Stimulated activated CD4-positive, alpha-beta T cell treated with anti-CD3 and anti-CD28 coated beads, TNF-alpha, amount 100 ng/mL, for 48 hours (primary cell): ENCODE measurements around the gene GPC3.
"Not testable (repeated sequence)": the region's sequence is repeated elsewhere in the genome, so short reads cannot be mapped to it uniquely, and the experiment has no call there.

Source experiments
- DNase-seq, 3 donors: peaks; one replicate each; pipeline ENCODE4 v3.0.0-alpha.2; 2020; ENCODE audit warnings: low read depth in 3 of 3

GPC3 gene

DNA sequence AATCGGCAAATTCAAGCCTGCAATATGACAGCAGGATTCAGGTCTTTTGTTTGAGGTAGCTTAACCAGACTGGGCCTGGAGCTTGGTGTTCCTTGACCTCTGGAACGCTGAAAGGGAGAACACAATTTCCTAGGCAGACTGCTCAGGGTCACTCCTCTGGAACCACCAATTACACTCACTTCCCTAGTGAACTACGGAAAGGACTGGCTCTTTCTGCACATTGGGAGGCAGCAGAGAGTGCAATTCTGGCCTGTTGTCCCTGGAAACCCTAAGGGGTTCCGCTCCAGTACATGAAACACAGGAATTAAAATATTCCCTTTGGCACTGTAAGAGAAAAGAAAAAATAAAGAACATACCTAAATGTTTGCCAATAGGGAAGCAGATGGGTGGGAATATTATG, 58.6 kb downstream of the GPC3 start:
- DNase-seq = no peak

DNA sequence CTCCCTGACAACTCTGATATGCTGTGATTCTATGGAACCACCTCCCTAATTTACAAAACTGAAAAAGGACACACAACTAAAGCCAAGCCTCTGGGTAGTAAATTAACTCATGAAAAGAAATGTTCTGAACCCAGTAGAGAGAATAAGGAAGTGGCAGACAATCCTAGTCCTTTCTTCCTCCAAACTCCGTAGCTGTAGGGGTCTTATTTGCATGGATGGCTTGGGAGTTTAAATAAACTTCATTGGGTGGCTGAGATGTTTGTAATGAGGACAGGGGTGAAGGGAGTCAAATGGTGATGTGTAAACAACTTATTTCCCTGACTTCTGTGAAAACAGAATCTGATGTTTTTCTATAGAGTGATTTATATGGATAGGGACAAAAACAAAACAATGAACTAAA, 59.3 kb downstream of the GPC3 start:
- DNase-seq = no peak

DNA sequence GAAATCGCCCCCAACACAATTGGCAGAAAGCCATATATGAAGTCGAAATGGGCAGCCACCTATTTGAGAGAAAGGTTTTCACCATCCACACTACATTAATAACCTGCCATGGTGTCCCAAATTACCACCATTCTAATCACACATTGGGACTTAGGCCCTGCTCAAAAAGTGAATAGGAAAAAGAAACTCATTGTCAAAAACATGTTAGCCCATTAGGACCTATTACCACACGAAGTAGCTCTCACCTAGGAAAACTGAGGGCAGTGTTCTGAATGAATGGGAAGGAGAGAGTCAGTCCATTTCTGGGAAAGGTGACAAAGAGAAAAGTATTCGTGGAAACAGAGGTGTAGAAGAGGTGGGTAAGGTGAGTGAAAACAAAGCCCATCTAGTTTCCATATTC, 60.8 kb downstream of the GPC3 start:
- no peak for DNase-seq

DNA sequence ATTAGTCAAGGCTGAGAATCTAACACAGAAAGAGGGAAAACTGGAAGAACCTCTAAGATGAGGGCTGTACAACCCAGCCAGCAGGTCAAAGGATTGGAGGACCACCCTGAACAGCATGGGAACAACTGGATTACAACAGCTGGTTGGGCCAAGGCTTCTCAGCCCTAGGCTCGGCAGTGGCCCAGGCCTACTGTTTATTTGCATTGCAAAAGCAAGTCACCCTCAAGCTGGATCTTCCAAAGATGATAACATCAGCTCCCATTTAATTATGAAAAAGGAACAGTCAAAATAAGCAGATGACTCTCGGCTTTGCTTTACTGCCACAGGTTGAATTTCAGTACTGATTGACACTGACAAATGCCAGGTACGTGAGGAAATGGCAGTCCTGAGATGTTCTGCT, 61.8 kb downstream of the GPC3 start:
- DNase-seq = no peak

DNA sequence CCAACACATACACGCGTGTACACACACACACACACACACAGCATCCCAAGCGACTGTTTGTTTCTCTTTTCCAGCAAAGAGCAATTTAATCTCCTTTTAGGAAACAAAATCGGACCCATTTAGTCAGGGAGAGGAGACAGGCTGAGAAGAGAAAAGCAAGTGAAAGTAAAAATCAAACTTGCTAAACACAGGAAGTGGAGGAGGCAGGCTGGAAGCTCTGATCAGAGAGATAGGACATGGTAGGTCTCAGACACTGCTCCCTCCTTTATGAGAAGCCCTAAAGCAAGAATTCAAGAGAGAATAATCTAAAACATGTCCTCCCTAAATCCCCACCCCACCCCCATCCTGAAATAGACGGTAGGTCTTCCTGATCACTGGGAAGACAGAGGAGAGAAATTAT, 62.3 kb downstream of the GPC3 start:
- no peak for DNase-seq

DNA sequence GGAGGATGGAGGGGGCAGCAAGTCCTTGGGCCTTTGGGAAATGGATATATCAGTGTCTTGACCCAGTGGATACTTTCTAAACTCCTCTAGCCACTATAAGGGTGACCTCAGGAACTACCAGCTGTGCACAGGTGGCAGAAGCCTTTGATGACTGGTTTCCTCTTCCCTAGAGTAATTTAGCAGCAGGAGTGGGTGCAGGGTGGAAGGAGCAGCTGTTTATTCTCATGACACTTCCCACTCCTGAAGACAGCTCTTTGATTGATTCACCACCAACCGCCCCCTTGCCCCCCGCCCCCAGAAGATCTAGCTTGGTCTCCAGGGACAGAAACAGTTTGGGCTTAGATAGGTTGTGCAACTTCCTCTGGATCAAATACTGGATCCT, 63.0 kb downstream of the GPC3 start:
- no peak for DNase-seq

DNA sequence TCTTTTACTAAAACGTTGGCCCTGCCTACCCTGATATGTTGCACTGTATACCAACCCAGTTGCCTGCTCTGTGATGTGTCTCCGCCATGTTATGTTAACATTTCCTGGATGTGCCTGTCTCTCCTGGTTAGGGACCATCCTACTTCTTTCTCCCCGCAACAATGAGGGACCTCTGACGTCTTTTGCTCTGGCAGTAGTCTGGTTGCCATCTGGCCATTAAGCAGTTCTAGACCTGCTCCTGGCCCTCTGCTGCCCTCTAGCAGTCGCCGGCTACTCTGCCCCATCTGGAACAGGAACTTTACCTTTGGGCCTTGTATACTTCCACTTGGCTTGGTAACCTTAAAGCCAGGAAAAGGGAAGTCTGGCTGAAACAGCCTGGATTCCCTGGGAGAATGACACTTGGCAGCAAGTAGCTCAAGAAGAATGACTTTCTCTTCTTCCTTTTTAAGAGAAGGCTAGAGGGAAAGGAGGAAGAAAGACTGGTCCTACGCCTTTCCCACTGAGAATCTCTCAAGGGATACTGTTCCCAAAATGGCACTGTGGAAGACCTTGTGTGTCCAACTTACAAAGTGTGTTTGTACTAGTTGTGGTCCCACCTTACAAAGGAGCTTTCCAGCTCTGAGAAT, 63.5 kb downstream of the GPC3 start:
- peak in 2 of 3 donors; percentile 0 to 30 for DNase-seq

DNA sequence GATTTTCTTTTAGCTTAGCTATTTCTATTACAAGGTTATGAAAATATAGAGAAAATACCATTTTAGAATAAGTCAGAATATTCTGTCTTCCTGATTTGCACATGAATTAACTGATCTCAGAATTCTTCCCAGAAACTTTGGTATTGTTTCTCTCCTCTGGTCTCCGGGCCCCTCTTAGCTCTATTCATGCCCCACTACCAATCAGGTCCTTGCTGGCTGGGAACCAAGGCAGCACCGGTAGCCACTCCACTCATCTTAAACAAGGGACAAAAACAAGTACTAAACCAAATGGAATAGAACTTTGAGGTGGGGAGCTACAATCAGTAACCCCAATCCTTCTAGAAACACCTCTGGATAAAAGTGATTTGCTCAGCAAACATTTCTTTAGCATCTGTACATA, 64.3 kb downstream of the GPC3 start:
- DNase-seq = no peak

DNA sequence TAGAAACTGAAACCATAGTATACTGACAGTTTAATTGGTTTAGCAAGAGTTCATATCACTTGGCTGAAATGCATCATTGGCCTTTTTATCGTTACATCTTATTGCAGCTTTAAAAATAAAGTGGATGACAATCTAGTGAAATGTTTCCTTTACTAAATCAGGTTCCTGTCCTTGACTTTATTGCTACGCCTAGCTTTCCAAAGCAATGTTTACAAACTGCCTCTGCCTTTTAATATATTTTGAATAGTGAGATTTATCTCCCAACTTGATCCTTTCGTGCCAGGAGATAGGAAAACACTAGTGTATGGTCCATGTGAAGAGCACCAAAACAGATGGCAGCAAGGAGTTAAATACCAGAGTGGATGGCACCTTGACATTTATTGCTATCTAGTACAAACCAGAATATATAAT, 67.0 kb downstream of the GPC3 start:
- DNase-seq = no peak

DNA sequence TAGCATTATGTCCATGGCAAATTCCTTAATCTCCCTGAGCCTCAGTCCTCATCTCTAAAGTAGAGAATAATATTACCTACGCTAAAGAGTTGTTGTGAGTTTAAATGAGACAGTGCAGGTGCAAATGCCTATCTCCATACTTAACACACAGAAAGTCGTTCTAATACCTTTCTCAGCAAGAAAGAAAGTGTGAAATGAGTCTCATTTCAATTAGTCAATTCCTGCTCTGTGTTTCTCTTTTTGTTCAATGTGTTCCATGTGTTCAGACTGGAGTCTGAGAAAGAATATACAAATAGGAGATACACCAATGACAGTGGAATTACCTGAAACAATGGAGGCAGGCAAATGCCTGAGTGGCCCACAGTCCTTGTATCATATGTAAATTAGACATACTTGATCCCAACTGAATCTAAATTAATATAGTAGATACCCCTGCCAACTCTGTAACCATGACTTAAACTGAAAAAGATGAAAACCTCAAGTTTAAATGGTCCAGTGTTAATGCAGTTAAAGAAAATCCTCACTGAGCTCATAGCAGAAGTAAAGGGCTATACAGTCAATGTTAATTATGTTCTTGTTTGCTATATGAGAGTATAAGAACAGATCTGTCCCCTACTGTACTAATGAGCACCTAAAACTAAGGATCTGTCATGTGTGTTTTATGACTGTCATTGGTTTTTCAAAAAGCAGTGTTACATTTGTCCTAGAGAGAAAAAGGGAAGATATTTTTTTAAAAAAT, 68.2 kb downstream of the GPC3 start:
- DNase-seq = no peak

DNA sequence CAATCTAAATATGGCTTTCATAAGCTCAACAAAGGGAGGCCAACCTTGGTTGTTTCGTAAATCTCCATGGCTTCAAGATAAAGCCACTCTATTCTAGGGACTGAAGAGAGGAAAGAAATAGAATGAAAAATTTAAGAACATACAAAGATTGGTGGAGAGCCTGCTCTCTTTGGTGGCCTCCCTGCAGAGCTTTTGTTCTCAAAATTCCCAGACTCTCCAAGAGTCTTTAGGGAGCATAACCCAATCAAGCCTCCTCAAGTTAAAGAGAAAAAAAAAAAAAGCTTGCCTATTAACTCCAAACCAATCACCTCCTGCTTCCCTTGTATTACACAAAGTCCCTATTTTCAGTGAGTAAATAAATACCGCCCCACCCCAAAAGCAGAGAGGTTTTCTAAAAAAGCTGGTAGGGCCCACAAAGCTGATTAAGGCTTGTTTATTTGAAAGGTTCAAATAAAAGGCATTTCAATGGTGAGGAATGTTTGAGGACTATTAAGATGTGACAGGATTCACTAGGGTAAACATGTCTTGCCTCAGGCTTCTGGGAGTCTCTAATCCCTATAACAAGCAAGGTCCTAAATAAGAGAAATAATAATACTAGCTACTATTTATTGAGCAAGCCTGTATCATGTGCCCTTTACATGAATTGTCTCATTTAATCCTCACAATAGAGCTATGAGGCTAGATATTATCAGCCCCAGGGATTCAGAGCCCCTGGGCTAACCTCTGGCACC, 71.6 kb downstream of the GPC3 start:
- DNase-seq = no peak

DNA sequence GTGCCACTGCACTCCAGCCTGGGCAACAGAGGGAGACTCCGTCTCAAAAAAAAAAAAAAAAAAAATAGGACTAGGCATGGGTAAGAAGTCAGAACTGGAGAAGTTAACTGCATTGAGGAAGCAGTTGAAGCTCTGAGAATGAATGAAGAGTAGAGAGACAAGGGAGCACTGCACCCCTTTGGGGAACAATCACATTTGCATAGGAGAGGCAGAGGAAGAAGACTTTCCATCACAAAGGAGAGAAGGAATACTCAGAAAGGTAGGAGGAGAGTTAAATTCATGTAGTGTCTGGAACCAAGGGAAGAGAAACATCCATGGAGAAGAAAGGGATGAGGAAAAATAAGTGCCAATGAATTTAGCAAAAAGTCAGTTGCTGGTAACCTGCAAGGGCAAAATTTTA, 72.4 kb downstream of the GPC3 start:
- DNase-seq = no peak

DNA sequence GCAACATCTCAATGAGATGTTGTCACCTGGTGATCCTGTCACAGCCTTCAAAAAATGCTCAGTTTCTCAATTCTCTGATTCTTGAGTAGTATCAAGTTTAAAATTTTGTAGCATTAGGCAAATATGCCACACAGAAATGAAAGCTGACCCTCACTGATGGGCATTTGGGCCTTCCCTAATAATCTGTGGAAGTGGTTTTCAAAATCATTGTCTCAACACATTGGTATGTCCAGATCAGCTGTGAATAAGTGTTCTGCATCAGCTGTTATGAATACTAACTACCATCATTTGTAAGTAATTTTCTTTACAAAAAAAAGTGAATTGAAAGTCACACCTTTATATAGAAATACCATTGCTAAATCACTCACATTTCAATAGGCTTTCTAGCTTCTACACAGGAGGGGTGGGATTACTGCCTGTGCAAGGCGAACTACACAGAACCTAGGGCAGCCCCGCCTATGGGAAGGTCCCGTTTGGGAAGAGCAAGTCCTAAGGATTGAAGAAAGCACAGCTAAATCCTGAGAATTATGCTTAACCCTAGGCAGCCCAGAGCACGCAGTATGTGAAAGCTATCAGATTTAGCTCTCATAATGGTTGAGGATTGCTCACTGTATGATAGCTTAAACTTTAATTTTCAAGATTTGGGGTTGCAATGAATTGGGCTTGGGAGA, 73.4 kb downstream of the GPC3 start:
- no peak for DNase-seq

DNA sequence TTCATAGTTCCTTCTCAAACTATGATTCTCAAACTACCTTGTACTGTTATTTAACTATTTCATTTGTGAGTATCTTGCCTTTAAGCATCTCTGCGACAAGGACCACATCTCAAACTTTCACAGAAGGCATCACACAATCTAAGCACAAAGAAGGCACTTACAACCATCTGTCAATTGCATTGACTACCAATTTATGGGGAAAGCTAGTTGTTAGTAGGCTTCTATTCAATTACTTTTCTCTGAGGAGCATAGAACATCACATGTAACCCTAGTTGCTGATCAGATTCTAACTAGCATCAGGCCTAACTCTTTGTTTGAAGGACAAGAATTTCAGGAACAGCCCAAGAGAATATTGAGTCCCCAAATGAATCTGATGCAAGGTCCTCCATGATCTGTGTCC, 74.9 kb downstream of the GPC3 start:
- DNase-seq = no peak

DNA sequence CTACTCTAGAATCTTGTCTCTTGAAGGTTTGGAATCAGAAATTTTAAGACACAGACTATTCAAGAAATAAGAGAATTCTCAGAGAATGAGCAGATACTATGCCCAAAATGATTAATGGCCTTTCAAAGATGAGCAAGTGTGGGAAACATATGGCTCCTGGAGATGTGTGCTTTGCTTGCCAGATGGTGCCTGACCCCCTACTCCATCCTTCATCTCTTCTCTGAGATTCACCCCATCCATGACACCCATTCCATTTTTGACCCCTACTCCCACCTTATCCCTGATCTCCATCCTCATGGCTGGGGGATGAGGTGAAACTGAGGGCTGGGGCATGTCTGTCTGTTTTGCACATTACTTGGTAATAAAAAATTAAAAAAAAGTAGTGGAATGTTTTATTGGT, 75.5 kb downstream of the GPC3 start:
- DNase-seq = no peak

DNA sequence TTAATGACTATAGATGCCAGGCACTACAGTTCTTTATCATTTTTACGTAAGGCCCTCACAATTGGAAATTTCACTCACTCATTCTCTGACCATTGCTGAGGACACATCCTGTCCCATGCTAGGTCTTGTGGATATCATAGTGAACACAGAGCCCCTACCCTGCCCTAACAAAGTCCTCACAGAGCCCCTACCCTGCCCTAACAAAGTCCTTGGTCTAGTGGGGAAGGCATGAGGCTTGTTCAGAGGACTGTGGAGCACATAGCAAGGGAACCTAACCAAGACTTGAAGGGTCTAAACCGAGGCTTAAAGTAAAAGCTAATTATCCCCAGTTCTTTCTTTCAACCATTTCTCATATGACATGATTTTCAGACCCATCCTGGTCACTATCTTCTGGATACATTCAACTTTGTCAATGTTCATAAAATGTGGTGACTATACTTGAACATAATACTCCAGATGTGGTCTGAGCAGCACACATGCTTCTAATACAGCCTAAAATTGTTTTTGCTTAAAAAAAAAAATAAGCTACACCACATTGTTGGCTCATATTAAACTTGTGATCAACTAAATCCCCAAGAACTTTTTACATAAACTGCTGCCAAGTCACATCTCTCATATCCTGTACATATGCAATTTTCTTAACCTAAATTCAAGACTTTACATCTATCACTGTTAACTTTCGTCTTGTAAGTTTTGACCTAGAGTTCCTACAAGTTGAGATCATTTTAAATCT, 77.0 kb downstream of the GPC3 start:
- no peak for DNase-seq

DNA sequence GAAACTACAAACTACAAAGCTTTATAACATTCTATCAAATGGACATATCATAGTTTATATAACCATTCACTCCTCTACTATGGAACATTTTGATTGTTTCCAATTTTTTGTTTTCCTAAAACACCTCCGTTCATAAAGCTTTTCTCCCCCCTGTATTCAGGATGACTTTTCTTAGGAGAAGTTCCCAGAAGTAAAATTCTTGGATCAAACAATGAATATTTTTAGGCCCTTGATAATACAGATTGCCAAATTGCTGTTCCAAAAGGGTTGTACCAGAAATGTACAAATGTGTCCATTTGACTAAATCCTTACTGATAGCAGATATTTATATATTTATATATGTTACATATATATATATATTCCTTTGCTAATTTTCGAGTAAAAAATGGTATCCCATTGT, 77.8 kb downstream of the GPC3 start:
- DNase-seq = no peak

DNA sequence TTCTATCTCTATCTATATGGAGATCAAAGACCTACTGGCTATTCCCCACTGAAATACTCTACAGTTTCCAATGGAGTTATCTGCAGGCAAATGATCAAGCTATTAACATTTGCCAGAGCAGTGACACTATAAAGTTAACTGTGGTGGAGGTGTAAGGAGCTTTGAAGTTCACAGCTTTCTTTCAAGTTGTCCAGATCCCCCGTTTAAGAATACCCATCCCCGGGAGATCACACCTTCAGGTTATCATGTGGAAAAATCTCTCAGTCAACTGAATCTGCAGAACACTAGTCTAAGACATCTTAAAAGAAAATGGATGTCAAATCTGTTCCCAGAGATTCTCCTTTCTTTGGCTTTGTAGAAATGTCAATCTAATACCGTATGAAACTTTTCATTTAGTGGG, 80.1 kb downstream of the GPC3 start:
- DNase-seq = no peak

DNA sequence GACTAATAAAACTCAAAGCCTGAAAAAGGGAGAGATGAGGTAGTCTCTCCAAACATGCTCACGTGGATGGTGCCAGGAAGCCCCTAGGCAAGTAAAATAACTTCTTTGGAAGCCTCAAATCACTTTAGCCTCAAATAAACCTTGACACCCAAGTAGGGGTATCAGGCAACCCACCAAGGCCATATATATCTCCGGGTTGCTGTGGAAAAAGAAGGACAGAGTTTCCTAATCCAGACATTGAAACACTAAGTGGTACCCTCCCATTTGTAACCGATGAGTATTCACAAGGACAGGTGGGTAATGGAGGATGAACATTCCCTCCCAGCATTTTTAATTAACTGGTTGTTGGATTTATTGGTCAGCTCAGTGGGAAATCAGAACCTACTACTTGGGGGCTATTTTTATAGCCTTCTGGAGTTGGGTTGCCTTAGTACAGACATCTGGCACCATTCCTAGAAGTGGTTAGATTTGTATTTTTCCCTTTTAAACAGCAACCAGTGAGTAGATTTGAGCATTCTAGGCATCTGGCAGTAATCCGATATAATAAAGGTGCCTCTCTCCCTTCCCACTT, 87.7 kb downstream of the GPC3 start:
- no peak for DNase-seq

DNA sequence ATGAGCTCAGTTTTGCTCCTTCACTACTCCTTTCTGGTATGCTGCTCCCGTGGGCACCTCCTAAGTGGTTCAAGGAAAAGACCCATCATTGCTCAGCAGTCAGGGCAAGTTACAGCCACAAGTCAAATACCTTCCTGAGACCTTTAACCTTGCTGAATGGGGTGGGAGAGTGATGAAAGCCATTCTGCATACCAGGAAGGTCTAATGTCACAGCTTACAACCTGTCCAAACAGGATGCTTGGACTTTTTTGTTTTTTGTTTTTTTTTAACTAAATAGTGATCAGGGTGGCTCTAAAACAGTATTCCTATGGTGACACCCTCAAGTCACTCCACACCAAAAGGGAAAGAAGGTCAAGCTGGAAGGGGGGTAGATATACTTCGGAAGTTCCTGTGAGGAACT, 93.1 kb downstream of the GPC3 start:
- DNase-seq = no peak

DNA sequence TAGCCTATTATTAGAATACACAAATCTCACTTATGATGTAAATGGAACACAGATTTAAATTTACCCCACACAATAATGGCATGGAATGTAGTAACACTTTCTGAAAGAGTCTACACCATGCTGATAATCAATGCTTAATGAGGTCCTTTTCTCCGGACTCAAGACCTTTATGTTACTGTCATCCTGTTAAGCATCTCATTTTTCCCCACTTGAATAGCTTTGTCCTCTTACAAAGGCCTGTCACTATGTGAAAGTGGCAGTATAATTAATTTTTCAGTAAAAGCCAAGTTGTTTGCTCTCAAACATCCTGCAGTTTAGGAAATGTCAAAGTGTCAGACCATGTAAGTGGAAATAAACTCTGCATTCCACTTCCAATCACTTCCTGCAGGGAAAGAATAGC, 96.4 kb downstream of the GPC3 start:
- no peak for DNase-seq

DNA sequence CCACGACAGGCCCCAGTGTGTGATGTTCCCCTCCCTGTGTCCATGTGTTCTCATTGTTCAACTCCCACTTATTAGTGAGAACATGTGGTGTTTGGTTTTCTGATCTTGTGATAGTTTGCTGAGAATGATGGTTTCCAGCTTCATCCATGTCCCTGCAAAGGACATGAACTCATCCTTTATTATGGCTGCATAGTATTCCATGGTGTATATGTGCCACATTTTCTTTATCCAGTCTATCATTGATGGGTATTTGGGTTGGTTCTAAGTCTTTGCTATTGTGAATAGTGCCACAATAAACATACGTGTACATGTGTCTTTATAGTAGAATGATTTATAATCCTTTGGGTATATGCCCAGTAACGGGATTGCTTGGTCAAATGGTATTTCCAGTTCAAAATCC, 97.3 kb downstream of the GPC3 start:
- not testable (repeated sequence) for DNase-seq
